ENCODE measurements around the gene HEATR5A. TPM values are rescaled to one million over a fixed set of nuclear protein-coding genes. Genes with fewer than 3 reads are reported as not detected.
"Not testable (repeated sequence)": the region's sequence is repeated elsewhere in the genome, so short reads cannot be mapped to it uniquely, and the experiment has no call there.

HEATR5A gene
- polyA plus RNA-seq, 1 donor = 12.6 TPM

DNA sequence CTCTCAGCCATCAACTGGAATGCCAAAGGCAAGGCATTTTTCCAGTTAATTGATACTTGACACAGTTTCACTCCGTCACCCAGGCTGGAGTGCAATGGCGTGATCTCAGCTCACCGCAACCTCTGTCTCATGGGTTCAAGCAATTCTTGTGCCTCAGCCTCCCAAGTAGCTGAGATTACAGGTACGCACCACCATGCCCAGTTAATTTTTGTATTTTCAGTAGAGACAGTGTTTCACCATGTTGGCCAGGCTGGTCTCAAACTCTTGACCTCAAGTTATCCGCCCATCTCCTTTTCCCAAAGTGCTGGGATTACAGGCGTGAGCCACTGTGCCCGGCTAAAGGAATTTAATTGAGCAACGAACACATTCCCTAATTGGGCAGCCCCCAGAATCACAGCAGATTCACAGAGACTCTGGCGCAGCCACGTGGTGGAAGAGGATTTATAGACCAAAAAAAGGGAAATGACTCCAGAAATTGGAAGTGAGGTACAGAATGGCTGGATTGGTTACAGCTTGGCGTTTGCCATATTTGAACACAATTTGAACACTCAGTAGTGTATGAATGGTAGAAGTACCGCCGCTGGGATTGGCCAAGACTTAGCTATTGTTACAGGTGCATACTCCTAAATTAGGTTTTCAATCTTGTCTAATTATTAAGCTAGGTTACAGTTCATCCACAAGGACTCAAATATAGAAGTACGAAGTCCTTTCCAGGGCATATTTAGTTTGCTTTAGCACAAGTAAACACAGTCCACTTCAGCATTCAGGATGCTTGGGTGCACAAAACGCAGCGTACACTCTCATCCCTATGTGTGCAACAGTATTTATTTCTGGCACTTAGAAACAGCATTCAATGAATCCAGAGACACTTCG, 162.6 kb downstream of the HEATR5A start:
- DNase-seq (ENCODE audit: low read depth) = not testable (repeated sequence)

DNA sequence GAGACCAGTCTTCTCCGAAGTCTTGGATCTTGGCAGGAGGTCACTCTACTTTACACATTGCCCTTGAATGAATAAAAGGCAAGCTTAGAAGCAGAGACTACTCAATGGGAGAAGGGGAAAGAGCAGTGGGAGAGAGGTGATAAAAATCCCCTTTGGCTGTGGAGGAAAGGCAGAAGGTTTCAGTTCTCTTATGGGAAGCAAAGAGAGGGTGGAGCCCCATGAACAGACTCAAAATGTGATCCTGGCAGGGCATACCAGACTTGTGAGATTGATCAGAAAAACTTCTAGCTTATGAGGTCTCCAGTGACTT, 163.2 kb downstream of the HEATR5A start:
- no peak for DNase-seq (ENCODE audit: low read depth)

DNA sequence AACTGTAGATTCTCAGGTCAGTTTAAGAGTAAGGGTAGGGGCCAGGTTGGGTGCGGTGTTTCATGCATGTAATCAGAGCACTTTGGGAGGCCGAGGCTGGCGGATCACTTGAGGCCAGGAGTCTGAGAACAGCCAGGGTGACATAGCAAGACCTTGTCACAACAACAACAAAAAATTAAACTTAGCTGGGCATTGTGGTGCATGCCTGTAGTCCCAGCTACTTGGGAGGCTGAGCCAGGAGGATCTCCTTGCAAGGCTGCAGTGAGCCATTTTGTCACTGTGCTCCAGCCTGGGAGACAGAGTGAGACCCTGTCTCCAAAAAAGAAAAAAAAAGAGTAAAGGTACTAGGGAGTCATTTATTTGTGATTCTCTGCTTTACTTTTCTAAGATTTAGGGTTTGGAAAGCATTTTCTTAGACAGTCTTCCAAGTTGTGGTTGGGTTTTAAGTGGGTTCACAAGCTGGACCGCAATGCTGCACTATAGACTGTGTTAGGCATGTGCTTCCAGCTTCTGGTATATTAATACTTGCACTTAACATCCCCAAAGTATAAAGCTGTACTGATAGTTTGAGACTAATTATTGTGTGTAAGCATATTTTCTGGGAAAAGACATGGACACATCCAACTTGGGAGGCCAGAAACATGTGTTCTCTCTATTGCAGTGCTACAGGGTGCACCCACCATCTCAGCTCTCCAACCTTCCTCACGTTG, 163.7 kb downstream of the HEATR5A start:
- no peak for DNase-seq (ENCODE audit: low read depth)

DNA sequence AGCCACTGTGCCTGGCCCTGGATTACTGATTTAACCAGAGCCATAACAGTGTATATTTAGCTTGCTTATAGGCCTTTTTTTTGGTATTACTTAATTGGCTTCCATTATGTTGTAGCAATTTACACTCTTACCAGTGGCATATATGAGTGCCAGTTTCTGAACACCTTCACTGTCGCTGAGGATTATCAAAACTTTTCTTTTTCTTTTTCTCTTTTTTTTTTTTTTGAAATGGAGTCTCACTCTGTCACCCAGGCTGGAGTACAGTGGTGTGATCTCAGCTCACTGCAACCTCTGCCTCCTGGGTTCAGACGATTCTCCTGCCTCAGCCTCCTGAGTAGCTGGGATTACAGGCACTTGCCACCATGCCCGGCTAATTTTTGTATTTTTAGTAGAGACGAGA, 164.4 kb downstream of the HEATR5A start:
- not testable (repeated sequence) for DNase-seq (ENCODE audit: low read depth)

DNA sequence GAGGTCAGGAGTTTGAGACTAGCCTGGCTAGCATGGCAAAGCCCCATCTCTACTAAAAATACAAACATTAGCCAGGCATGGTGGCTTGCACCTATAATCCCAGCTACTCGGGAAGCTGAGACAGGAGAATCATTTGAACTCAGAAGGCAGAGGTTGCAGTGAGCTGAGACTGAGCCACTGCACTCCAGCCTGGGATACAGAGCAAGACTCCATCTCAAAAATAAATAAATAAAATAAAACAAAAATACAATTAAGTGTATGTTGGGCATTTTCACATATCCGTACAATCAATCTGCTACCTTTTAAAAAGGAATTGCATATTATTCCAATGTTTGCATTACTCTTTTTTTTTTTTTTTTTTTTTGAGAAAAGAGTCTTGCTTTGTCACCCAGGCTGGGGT, 165.1 kb downstream of the HEATR5A start:
- no peak for DNase-seq (ENCODE audit: low read depth)

DNA sequence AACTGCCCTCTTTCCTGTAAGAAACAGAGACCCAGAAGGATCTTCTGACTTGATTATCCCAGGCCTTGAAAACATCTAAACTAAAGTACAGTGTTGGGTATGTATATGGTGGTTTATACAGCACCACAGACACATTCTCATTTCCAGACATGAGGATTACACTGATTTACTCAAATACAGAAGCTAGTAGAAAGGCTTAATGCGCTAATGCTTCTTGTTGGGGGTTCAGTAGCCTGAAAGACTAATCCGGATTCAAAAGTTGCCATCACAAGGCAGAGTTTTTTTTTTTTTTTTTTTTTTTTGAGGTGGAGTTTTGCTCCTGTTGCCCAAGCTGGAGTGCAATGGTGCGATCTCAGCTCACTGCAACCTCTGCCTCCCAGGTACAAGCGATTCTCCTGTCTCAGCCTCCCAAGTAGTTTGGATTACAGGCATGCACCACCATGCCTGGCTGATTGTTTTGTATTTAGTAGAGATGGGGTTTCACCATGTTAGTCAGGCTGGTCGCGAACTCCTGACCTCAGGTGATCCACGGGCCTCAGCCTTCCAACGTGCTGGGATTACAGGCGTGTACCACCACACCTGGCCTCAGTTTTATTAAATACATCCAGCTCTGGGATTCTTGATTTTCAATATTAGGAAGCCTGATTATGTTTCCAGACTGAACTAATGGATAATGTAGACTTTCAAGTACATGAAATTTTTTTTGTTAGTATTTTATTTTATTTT, 166.4 kb downstream of the HEATR5A start:
- no peak for DNase-seq (ENCODE audit: low read depth)

DNA sequence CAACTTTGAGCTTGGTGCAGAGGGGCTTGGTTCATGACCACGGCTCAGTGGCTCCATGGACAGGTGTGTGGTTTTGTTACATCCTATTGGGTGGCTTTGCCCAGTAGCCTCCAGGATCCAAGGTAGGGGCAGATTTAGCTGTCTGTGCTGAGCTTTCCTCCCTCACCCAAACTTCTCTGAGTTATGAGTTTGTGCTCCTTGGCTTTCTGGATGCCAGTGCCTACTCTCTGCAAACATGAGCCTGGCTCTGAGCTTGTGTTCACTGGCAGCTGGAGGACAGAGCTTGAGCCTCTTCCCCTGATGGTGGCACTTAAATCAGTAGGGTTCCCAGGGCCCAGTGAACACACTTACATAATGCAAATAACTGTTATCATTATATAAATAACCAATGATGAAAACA, 167.5 kb downstream of the HEATR5A start:
- DNase-seq (ENCODE audit: low read depth) = no peak

DNA sequence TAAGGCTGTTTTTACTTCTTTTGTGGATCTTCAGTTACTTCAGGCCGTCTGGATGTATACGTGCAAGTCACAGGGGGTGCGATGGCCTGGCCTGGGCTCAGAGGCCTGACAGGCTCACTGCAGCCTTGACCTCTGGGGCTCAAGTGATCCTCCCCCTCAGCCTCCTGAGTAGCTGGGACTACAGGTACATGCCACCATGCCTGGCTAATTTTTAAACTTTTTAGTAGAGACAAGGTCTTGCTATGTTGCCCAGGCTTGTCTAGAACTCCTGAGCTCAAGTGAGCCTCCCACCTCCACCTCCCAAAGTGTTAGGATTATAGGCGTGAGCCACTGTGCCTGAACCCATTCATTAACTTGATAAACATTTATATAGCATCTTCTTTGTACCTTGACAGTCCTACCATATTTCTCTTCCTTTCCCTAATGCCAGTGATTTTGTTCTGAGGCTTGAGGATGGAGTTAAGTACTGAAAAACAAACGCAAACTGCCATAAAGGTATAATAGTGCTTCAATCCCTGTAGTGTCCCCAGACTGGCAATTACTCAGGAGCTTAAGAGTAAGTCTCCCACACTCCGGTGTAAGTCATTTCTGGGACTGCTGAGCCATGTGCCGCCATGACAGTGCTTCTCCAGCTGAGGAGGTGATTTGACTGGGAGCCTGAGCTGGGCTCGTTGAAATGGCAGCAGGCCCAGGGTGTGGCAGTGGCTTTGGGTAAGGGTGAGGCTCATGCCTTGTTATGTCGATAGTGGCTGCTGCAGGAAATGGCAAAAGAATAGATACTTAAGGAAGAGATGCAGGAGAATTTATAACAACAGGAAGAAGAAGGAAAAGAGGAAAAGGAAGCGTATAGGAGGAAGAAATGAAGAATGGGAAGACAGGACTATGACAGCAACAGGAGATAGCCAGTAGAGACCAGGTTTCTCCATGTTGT, 169.1 kb downstream of the HEATR5A start:
- DNase-seq (ENCODE audit: low read depth) = no peak

DNA sequence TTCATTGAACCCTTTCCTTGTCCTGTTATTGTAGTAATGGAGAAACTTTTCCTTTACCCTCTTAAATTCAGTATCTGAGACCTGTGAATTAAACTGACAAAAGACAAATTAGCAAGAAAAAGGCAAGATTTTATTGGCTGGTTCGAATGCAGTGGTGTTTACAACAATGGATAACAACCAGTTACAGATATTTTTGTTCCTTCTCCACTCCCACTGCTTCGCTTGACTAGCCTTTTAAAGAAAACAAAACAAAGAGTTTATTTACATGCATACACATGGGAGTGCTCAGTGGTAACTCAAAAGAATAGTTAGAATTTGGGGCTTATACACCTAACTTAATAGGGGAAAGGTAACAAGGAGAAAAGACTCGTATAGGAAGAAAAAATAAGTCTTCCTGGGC, 175.7 kb downstream of the HEATR5A start:
- no peak for DNase-seq (ENCODE audit: low read depth)

DNA sequence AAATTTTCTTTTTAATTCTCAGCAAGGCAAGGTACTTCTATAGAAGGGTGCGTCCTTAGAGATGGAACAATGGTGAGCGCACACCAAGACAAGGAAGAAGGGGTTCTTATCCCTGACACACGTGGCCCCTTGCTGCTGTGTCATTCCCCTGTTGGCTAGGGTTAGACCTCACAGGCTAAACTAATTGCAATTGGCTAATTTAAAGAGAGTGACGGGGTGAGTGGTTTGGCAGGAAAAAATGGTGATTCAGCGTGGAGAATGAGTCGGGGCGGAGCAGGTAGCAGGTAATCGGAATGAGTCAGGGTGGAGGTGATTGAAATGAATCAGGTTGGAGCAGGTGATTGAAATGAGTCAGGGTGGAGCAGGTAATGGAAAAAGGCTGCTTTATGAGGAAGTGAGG, 176.5 kb downstream of the HEATR5A start:
- no peak for DNase-seq (ENCODE audit: low read depth)

DNA sequence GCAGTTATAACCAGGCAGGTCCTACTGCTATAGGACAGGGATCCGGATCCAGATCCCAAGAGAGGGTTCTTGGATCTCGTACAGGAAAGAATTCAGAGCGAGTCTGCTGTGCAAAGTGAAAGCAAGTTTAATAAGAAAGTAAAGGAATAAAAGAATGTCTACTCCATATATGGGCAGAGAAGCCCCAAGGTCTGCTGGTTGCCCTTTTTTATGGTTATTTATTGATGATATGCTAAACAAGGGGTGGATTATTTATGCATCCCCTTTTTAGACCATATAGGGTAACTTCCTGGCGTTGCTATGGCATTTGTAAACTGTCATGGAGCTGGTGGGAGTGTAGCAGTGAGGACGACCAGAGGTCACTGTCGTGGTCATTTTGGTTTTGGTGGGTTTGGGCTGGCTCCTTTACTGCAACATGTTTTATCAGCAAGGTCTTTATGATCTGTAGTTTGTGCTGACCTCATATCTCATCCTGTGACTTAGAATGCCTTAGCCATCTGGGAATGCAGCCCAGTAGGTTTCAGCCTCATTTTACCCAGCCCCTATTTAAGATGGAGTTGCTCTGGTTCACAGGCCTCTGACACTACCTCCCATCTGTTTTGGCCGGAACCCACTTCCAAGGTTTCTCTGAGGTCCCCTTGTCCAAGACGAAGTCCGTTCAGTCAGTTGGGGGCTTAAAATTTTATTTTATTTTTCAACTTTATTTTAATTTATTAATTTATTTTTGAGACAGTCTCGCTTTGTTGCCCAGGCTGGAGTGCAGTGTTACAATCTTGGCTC, 178.0 kb downstream of the HEATR5A start:
- DNase-seq (ENCODE audit: low read depth) = not testable (repeated sequence)

Other genes with a start within 250 kb of the HEATR5A start
- 105 TPM for gene HECTD1, start 212.8 kb downstream of the HEATR5A start, polyA plus RNA-seq (ENCODE audit: insufficient read length)
- 9.6 TPM for gene DTD2, start 37.0 kb upstream of the HEATR5A start, polyA plus RNA-seq (ENCODE audit: insufficient read length)
- not detected for gene GPR33, start 67.5 kb upstream of the HEATR5A start, polyA plus RNA-seq (ENCODE audit: insufficient read length)
- 8.7 TPM for gene NUBPL, start 140.9 kb upstream of the HEATR5A start, polyA plus RNA-seq (ENCODE audit: insufficient read length)

Data from forelimb muscle (tissue), 1 donor.